ENCODE results near the gene TERT. TPM values are rescaled to one million over a fixed set of nuclear protein-coding genes. Genes with fewer than 3 reads are reported as not detected.

Gene TERT
- polyA plus RNA-seq, 2 of the 4 experiments (the other 2 are of a cell fraction): 1.1 to 4.0 TPM

DNA sequence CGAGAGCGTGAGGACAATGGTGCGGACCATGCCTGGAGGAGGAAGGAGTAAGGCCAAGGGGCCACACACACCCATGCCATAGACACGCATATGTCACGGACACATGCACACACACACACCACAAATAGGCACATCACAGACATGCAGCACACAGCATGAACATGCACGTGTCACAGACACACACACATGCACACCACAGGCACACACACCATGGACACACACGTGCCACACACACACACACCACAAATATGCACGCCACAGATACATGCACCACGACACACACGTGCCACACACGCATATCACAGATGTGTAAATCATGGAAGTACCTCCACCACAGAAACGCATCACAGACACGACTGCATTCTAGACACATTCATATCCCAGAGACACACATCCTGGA lies 16.7 kb downstream of the TERT start:
- H3K4me3 ChIP-seq: no peak overlapping the region
- DNase-seq (ENCODE audit: low read depth in 1 of 2, low spot score in 1 of 2): no peak
- FAIRE-seq: no peak
- ATAC-seq: no peak
- CTCF ChIA-PET: interaction anchor here (1.0 kb wide), 1 partner anchor 11 kb away, joined by 3 read pairs; no protein-coding TSS in a partner anchor
- 97% methylated on average over 13 of the region's 13 CpGs for WGBS (ENCODE audit: missing lambda C conversion rate)
- H3K27ac ChIP-seq: no peak overlapping the region
- POLR2A ChIA-PET: no interaction called here
- no peak for TF ChIP-seq JUNB (IDR thresholded peaks at IDR 0.05)
- TF ChIP-seq ESRRA (IDR thresholded peaks at IDR 0.05; ENCODE audit: borderline replicate concordance, low read length): no peak
- TF ChIP-seq HOXB13 (CRISPR knock-in tag; IDR thresholded peaks at IDR 0.05; ENCODE audit: low read depth): no peak
- TF ChIP-seq, protein P1, sequence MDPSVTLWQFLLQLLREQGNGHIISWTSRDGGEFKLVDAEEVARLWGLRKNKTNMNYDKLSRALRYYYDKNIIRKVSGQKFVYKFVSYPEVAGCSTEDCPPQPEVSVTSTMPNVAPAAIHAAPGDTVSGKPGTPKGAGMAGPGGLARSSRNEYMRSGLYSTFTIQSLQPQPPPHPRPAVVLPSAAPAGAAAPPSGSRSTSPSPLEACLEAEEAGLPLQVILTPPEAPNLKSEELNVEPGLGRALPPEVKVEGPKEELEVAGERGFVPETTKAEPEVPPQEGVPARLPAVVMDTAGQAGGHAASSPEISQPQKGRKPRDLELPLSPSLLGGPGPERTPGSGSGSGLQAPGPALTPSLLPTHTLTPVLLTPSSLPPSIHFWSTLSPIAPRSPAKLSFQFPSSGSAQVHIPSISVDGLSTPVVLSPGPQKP (IDR thresholded peaks at IDR 0.05; ENCODE audit: low read depth, low read length): no peak
- TF ChIP-seq NR3C1 (IDR thresholded peaks at IDR 0.05): no peak
- TF ChIP-seq RCOR1 (IDR thresholded peaks at IDR 0.05; ENCODE audit: low read depth, low read length): no peak
- TF ChIP-seq RAD21 (conservative IDR thresholded peaks at IDR 0.05 in 1 of 2, IDR thresholded peaks at IDR 0.05 in 1 of 2): no peak
- TF ChIP-seq NFE2L2 (conservative IDR thresholded peaks at IDR 0.05; ENCODE audit: low read length): no peak
- no peak for TF ChIP-seq MAZ (IDR thresholded peaks at IDR 0.05; ENCODE audit: borderline replicate concordance, low read depth, low read length)
- TF ChIP-seq, protein P2, sequence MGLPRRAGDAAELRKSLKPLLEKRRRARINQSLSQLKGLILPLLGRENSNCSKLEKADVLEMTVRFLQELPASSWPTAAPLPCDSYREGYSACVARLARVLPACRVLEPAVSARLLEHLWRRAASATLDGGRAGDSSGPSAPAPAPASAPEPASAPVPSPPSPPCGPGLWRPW (IDR thresholded peaks at IDR 0.05): no peak
- TF ChIP-seq NPAS2 (CRISPR knock-in tag; IDR thresholded peaks at IDR 0.05; ENCODE audit: borderline replicate concordance): no peak
- H3K9me3 ChIP-seq: no peaks in the 10 kb centered on the region
- H3K4me1 ChIP-seq: no peaks in the 10 kb centered on the region
- H3K4me2 ChIP-seq: no peak overlapping the region

DNA sequence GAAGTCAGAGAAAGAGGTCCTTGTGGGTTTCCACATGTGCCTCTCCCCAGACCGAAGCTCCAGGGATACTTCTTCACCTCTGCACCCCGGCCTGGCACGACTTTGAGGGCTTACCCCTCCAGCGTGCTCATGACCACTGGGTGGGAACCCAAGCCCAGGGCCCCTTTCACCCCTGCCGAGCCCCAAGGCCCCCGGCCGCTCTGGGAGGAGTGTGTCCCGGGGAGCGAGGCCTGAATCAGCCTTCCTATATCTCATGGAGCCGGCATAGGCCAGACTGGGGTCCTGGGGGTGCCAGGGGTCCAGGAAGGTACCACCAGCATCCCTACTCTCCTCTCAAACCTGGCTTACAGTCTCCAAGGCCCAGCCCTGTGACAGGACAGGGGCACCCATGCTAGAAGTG lies 17.1 kb downstream of the TERT start:
- ChIA-PET CTCF (interaction anchor here (1.0 kb wide), 1 partner anchor 11 kb away, joined by 3 read pairs; no protein-coding TSS in a partner anchor), POLR2A (no interaction called here)
- H3K4me1 ChIP-seq: no peaks in the 10 kb centered on the region
- FAIRE-seq (no peak), ATAC-seq (no peak; a peak in 1 of 6 replicates), DNase-seq (ENCODE audit: low read depth in 1 of 2, low spot score in 1 of 2) (no peak)
- H3K27ac ChIP-seq: no peak overlapping the region
- H3K9me3 ChIP-seq: no peaks in the 10 kb centered on the region
- H3K4me3 ChIP-seq: no peak overlapping the region
- TF ChIP-seq ZFP36 (IDR thresholded peaks at IDR 0.05; ENCODE audit: borderline replicate concordance, partially characterized antibody): no peak
- no peak for TF ChIP-seq CHD2 (IDR thresholded peaks at IDR 0.05; ENCODE audit: low read length, partially characterized antibody)
- no peak for TF ChIP-seq CBX2 (IDR thresholded peaks at IDR 0.05; ENCODE audit: borderline replicate concordance, low read depth)
- TF ChIP-seq EP300 (IDR thresholded peaks at IDR 0.05): no peak
- no peak for TF ChIP-seq RCOR1 (IDR thresholded peaks at IDR 0.05; ENCODE audit: low read depth, low read length)
- TF ChIP-seq, protein P3, sequence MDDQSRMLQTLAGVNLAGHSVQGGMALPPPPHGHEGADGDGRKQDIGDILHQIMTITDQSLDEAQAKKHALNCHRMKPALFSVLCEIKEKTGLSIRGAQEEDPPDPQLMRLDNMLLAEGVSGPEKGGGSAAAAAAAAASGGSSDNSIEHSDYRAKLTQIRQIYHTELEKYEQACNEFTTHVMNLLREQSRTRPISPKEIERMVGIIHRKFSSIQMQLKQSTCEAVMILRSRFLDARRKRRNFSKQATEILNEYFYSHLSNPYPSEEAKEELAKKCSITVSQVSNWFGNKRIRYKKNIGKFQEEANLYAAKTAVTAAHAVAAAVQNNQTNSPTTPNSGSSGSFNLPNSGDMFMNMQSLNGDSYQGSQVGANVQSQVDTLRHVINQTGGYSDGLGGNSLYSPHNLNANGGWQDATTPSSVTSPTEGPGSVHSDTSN (IDR thresholded peaks at IDR 0.05): no peak
- no peak for TF ChIP-seq JUN (IDR thresholded peaks at IDR 0.05)
- no peak for TF ChIP-seq POLR2A (IDR thresholded peaks at IDR 0.05; ENCODE audit: low read length)
- no peak for TF ChIP-seq FOSB (CRISPR knock-in tag; IDR thresholded peaks at IDR 0.05)
- TF ChIP-seq, protein P4, sequence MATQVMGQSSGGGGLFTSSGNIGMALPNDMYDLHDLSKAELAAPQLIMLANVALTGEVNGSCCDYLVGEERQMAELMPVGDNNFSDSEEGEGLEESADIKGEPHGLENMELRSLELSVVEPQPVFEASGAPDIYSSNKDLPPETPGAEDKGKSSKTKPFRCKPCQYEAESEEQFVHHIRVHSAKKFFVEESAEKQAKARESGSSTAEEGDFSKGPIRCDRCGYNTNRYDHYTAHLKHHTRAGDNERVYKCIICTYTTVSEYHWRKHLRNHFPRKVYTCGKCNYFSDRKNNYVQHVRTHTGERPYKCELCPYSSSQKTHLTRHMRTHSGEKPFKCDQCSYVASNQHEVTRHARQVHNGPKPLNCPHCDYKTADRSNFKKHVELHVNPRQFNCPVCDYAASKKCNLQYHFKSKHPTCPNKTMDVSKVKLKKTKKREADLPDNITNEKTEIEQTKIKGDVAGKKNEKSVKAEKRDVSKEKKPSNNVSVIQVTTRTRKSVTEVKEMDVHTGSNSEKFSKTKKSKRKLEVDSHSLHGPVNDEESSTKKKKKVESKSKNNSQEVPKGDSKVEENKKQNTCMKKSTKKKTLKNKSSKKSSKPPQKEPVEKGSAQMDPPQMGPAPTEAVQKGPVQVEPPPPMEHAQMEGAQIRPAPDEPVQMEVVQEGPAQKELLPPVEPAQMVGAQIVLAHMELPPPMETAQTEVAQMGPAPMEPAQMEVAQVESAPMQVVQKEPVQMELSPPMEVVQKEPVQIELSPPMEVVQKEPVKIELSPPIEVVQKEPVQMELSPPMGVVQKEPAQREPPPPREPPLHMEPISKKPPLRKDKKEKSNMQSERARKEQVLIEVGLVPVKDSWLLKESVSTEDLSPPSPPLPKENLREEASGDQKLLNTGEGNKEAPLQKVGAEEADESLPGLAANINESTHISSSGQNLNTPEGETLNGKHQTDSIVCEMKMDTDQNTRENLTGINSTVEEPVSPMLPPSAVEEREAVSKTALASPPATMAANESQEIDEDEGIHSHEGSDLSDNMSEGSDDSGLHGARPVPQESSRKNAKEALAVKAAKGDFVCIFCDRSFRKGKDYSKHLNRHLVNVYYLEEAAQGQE (IDR thresholded peaks at IDR 0.05): no peak
- TF ChIP-seq, protein P5, sequence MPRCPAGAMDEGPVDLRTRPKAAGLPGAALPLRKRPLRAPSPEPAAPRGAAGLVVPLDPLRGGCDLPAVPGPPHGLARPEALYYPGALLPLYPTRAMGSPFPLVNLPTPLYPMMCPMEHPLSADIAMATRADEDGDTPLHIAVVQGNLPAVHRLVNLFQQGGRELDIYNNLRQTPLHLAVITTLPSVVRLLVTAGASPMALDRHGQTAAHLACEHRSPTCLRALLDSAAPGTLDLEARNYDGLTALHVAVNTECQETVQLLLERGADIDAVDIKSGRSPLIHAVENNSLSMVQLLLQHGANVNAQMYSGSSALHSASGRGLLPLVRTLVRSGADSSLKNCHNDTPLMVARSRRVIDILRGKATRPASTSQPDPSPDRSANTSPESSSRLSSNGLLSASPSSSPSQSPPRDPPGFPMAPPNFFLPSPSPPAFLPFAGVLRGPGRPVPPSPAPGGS (IDR thresholded peaks at IDR 0.05): no peak
- TF ChIP-seq ESRRA (IDR thresholded peaks at IDR 0.05; ENCODE audit: borderline replicate concordance, low read length): no peak
- TF ChIP-seq HOXB5 (CRISPR knock-in tag; IDR thresholded peaks at IDR 0.05): no peak
- TF ChIP-seq KDM1A (IDR thresholded peaks at IDR 0.05; ENCODE audit: low read depth): no peak
- TF ChIP-seq, protein P1 (IDR thresholded peaks at IDR 0.05; ENCODE audit: low read depth, low read length): no peak
- TF ChIP-seq CHD4 (IDR thresholded peaks at IDR 0.05; ENCODE audit: borderline replicate concordance): no peak
- TF ChIP-seq HOXA7 (CRISPR knock-in tag; IDR thresholded peaks at IDR 0.05): no peak
- TF ChIP-seq, protein P6, sequence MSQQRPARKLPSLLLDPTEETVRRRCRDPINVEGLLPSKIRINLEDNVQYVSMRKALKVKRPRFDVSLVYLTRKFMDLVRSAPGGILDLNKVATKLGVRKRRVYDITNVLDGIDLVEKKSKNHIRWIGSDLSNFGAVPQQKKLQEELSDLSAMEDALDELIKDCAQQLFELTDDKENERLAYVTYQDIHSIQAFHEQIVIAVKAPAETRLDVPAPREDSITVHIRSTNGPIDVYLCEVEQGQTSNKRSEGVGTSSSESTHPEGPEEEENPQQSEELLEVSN (IDR thresholded peaks at IDR 0.05; ENCODE audit: borderline replicate concordance, low read depth): no peak
- no peak for TF ChIP-seq SMC3 (IDR thresholded peaks at IDR 0.05)
- H3K4me2 ChIP-seq: no peak overlapping the region
- WGBS (ENCODE audit: missing lambda C conversion rate): 100% methylated on average over 5 of the region's 10 CpGs
